Measurements from ENCODE around the gene TNNT3. TPM values are rescaled to one million over a fixed set of nuclear protein-coding genes. Genes with fewer than 3 reads are reported as not detected.
A peak's percentile ranks its signal among the peaks of the same experiment; 100 is the strongest.

TNNT3 gene
- total RNA-seq, 4 donors from 2014 or later: 4.4 to 8.6 (median 6.1) TPM

GRCh38 chr11:1969035-1969434 lies 49.5 kb downstream of the TNNT3 start:
- DNase-seq (ENCODE audit: low spot score in 2 of 2): no peak
- Histone ChIP-seq H3K36me3 (no peaks in the 10 kb centered on the region), H3K27me3 (no peaks in the 10 kb centered on the region), H3K4me1 (no peaks in the 10 kb centered on the region), H3K9me3 (no peaks in the 10 kb centered on the region), H3K4me3 (no peak overlapping the region), H3K27ac (no peak overlapping the region)
- WGBS, 2 donors: no CpG with 5 or more reads among the region's 21 CpGs
- no peak for TF ChIP-seq CTCF (IDR thresholded peaks at IDR 0.05)

GRCh38 chr11:1969776-1970175 lies 50.3 kb downstream of the TNNT3 start:
- H3K9me3 ChIP-seq: no peaks in the 10 kb centered on the region
- no peak overlapping the region for H3K27ac ChIP-seq
- H3K27me3 ChIP-seq: no peaks in the 10 kb centered on the region
- no CpG with 5 or more reads among the region's 23 CpGs for WGBS, 2 donors
- TF ChIP-seq CTCF (IDR thresholded peaks at IDR 0.05) (no peak), EP300 (IDR thresholded peaks at IDR 0.05) (no peak), POLR2A (IDR thresholded peaks at IDR 0.05) (no peak)
- no peaks in the 10 kb centered on the region for H3K4me1 ChIP-seq
- DNase-seq (ENCODE audit: low spot score in 2 of 2): no peak
- no peak overlapping the region for H3K4me3 ChIP-seq
- H3K36me3 ChIP-seq: no peaks in the 10 kb centered on the region

GRCh38 chr11:1970956-1971355 lies 51.5 kb downstream of the TNNT3 start:
- H3K36me3 ChIP-seq: no peaks in the 10 kb centered on the region
- no peak for DNase-seq (ENCODE audit: low spot score in 2 of 2)
- no peak overlapping the region for H3K27ac ChIP-seq
- H3K27me3 ChIP-seq: no peaks in the 10 kb centered on the region
- no peaks in the 10 kb centered on the region for H3K9me3 ChIP-seq
- no peaks in the 10 kb centered on the region for H3K4me1 ChIP-seq
- TF ChIP-seq EP300 (IDR thresholded peaks at IDR 0.05): no peak
- TF ChIP-seq POLR2A (IDR thresholded peaks at IDR 0.05): no peak
- TF ChIP-seq CTCF (IDR thresholded peaks at IDR 0.05): no peak
- no peak overlapping the region for H3K4me3 ChIP-seq
- 82 to 92% methylated on average over 10 to 14 of the region's 15 CpGs for WGBS, 2 donors

GRCh38 chr11:1975185-1975584 lies 55.7 kb downstream of the TNNT3 start:
- Histone ChIP-seq H3K9me3 (no peaks in the 10 kb centered on the region), H3K27me3 (no peaks in the 10 kb centered on the region), H3K27ac (no peak overlapping the region), H3K36me3 (no peaks in the 10 kb centered on the region), H3K4me1 (no peaks in the 10 kb centered on the region), H3K4me3 (no peak overlapping the region)
- no peak for DNase-seq (ENCODE audit: low spot score in 2 of 2)
- TF ChIP-seq EP300 (IDR thresholded peaks at IDR 0.05) (no peak), CTCF (IDR thresholded peaks at IDR 0.05) (no peak), POLR2A (IDR thresholded peaks at IDR 0.05) (no peak)
- WGBS, 2 donors: no CpG with 5 or more reads among the region's 13 CpGs

GRCh38 chr11:1978720-1979473 lies 59.4 kb downstream of the TNNT3 start:
- DNase-seq (ENCODE audit: low spot score in 2 of 2): peak in 1 of 2 donors; percentile 4
- Histone ChIP-seq H3K27ac (no peak overlapping the region), H3K4me3 (no peak overlapping the region), H3K27me3 (no peaks in the 10 kb centered on the region), H3K9me3 (no peaks in the 10 kb centered on the region), H3K4me1 (no peaks in the 10 kb centered on the region), H3K36me3 (no peaks in the 10 kb centered on the region)
- no peak for TF ChIP-seq POLR2A (IDR thresholded peaks at IDR 0.05)
- no CpG with 5 or more reads among the region's 26 CpGs for WGBS, 2 donors
